Kidney (tissue), 14 donors: ENCODE measurements around the gene TTC39C. TPM values are rescaled to one million over a fixed set of nuclear protein-coding genes. Genes with fewer than 3 reads are reported as not detected.

Experiments used
- DNase-seq, 5 donors: peaks; one replicate each; pipeline ENCODE4 v3.0.0-alpha.2; 2013 to 2020
- FAIRE-seq: peaks from 2 replicates; lab custom pipeline; 2012; peaks lifted over from hg19 to GRCh38; lab: Jason Lieb, UNC
- H3K27ac ChIP-seq, 2 donors: one replicate each; pipeline ENCODE4 v1.7.0; 2013; ENCODE audit warnings: low read depth in 2 of 2, low read length in 2 of 2, inconsistent platforms in 1 of 2
- H3K27me3 ChIP-seq: one replicate; pipeline ENCODE4 v1.7.1; 2013; ENCODE audit warnings: low read length, inconsistent platforms; ENCODE audit not compliant: control insufficient read depth, insufficient read depth
- H3K36me3 ChIP-seq, 3 donors: one replicate each; pipeline versions ENCODE4 v1.7.0 to v1.7.1; 2013; ENCODE audit warnings: low read length in 3 of 3, control low read depth in 1 of 3, inconsistent platforms in 1 of 3; ENCODE audit not compliant: insufficient read depth in 3 of 3, control insufficient read depth in 2 of 3
- H3K4me1 ChIP-seq, 3 donors: one replicate each; pipeline versions ENCODE4 v1.7.0 to v1.7.1; 2013; ENCODE audit warnings: low read length in 3 of 3, inconsistent platforms in 1 of 3, low read depth in 1 of 3; ENCODE audit not compliant: control insufficient read depth in 2 of 3, insufficient read depth in 2 of 3
- H3K4me3 ChIP-seq, 3 donors: one replicate each; pipeline versions ENCODE4 v1.7.0 to v1.8.1; 2013; ENCODE audit warnings: low read length in 3 of 3, control low read depth in 1 of 3, inconsistent platforms in 1 of 3
- H3K9ac ChIP-seq, 3 donors: one replicate each; pipeline versions ENCODE4 v1.7.0 to v1.7.1; 2013; ENCODE audit warnings: low read length in 3 of 3, control low read depth in 1 of 3, inconsistent platforms in 1 of 3
- H3K9me3 ChIP-seq, 3 donors: one replicate each; pipeline versions ENCODE4 v1.7.0 to v1.7.1; 2013; ENCODE audit warnings: low read length in 3 of 3, control low read depth in 1 of 3, inconsistent platforms in 1 of 3; ENCODE audit not compliant: control insufficient read depth in 2 of 3, insufficient read depth in 1 of 3
- intact Hi-C: fragments of 100-400 bp; cut with DNase I; formaldehyde crosslinking; loops from one replicate; pipeline ENCODE4 v1.11.1; 2022
- polyA plus RNA-seq: library from polyadenylated mRNA; stranded (reverse); fragments of 350-450 nt; fragmentation: Illumina TruSeq; extraction: RNeasy Lipid Tissue Mini Kit (QIAGEN cat#74804); gene quantifications from one replicate; pipeline ENCODE4 v1.2.3, GENCODE V29; 2014; ENCODE audit warnings: low read depth, low replicate concordance; ENCODE audit not compliant: insufficient read depth
- total RNA-seq: library from RNA; stranded (reverse); fragmentation: NEBNext Ultra II Directional; extraction: Animal tissue kit (Norgen Biotek cat#: 25700); gene quantifications from one replicate; pipeline ENCODE4 v1.2.1, GENCODE V29; 2021
- TF ChIP-seq, protein P1 (sequence below): IDR thresholded peaks from 3 replicates; pipeline ENCODE4 v1.5.1; 2012; ENCODE audit warnings: mild to moderate bottlenecking, moderate library complexity, borderline replicate concordance; ENCODE audit not compliant: insufficient read depth; ENCODE audit errors: extremely low read depth
- donor health status: control.
- donor health status: control.
- donor health status: control.
- donor health status: control.
- donor health status: control.
- donor health status: DM: yes; HTN: yes; CAD: no.
- donor health status: Normal renal cell carcinoma (clear cell type).

TTC39C gene
- total and polyA plus RNA-seq, 2 donors from 2014 or later = 2.8 to 17.4 TPM

DNA sequence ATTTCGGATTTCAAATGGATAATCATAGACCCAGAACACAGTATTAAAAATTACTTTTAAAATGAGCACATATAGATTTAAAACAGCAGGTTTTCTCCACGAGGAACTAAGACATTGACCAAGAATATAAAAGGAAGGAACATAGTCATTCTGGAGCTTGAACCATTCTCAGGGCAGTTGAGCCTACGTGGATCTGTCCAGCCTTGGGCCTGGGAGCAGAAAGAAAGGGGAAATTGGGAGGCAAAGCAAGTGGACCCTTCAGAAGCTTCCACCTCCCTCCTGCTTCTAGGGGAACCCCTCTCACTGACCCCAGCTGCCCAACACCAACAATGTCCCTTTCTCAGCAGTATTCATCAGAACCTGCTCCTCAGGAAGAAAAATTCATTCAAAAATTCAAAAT is 31.4 kb upstream of the TTC39C start:
- no peak overlapping the region for H3K4me3 ChIP-seq
- no peak overlapping the region for H3K27ac ChIP-seq
- TF ChIP-seq, protein P1, sequence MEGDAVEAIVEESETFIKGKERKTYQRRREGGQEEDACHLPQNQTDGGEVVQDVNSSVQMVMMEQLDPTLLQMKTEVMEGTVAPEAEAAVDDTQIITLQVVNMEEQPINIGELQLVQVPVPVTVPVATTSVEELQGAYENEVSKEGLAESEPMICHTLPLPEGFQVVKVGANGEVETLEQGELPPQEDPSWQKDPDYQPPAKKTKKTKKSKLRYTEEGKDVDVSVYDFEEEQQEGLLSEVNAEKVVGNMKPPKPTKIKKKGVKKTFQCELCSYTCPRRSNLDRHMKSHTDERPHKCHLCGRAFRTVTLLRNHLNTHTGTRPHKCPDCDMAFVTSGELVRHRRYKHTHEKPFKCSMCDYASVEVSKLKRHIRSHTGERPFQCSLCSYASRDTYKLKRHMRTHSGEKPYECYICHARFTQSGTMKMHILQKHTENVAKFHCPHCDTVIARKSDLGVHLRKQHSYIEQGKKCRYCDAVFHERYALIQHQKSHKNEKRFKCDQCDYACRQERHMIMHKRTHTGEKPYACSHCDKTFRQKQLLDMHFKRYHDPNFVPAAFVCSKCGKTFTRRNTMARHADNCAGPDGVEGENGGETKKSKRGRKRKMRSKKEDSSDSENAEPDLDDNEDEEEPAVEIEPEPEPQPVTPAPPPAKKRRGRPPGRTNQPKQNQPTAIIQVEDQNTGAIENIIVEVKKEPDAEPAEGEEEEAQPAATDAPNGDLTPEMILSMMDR = no peak
- no peak overlapping the region for H3K9ac ChIP-seq
- FAIRE-seq (no peak), DNase-seq (no peak)
- H3K9me3 ChIP-seq = no peaks in the 10 kb centered on the region
- no peaks in the 10 kb centered on the region for H3K36me3 ChIP-seq
- no peaks in the 10 kb centered on the region for H3K27me3 ChIP-seq
- H3K4me1 ChIP-seq = peaks cover 0 to 3% (median 0%) of the 10 kb centered on the region in 3 donors
- intact Hi-C loops = no loop called here

DNA sequence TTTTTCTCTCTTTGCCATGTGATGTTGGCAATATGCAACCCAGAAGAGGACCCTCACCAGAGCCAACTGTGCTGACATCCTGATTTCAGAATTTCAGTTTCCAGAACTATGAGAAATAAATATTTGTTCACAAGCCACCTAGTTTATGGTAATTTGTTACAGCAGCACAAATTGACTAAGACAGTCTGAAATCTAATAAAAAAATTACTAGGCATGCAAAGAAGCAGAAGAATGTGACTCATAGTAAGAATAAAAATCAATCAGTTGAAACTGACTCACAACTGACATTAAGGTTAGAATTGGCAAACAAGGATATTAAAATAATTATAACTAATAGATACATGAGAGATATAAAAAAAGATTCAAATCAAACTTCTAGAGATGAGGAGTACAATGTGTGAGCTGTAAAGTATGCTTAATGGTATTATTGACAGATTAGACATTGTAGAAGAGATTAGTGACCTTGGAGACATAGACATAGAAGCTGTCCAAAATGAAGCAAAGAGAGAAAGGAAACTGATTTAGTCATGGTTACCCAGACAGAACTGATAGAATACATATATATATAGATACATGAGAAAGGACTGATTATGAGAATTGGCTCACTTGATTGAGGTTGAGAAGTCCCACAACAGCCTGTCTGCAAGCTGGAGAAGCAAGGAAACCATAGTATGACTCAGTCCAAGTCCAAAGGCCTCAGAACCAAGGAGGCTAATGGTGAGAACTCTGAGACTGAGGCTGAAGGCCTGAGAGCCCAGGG is 27.8 kb upstream of the TTC39C start:
- TF ChIP-seq, protein P1 = no peak
- intact Hi-C loops = no loop called here
- DNase-seq (no peak), FAIRE-seq (no peak)
- Histone ChIP-seq H3K27me3 (no peaks in the 10 kb centered on the region), H3K36me3 (no peaks in the 10 kb centered on the region), H3K4me3 (no peak overlapping the region), H3K9me3 (no peaks in the 10 kb centered on the region), H3K4me1 (peaks cover 0 to 3% (median 0%) of the 10 kb centered on the region in 3 donors), H3K9ac (no peak overlapping the region), H3K27ac (no peak overlapping the region)

DNA sequence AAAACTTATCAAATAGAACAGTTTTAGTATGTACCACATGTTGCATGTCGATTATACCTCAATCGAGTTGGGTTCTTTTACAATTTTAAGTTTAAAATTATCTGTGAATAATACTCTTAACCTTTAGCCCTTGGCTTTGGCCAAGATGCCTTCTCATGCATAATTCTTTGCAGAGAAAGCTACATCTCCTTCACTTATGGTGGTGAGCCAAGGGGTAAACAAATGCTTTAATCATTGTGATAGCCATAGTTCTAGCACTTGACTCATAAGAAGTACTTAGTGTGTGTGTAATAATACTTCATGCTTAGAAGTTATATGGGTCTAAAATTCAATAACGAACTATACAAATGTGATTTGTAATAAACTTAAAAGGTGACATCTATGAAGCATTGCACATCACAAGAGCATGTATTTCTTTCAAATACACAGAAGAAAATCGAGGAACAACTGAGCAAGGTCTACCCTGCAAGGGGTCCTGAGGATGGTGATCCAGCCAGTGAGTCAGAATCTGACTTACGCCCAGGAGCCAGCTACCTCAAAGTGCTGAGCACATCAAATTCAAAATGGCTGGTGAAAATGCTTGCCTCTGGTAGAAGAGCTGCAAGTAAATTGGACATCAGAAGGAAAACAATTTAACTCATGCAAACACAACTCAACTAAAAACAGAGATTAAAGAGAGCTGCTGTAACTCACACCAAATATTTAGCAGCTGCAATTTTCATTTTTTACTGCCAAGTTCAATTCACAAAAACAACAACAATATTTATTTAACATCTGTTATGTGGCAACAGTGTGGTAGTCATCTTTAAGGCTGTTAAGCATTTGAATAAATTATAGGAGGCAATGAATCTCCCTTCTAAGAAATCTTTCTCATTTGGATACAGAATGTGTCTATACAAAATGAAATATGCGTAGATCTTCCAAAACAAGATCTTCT is 23.8 kb upstream of the TTC39C start:
- Histone ChIP-seq H3K9me3 (no peaks in the 10 kb centered on the region), H3K4me1 (no peaks in the 10 kb centered on the region), H3K4me3 (no peak overlapping the region), H3K36me3 (no peaks in the 10 kb centered on the region), H3K27me3 (no peaks in the 10 kb centered on the region), H3K27ac (no peak overlapping the region), H3K9ac (no peak overlapping the region)
- FAIRE-seq = no peak
- intact Hi-C loops = no loop called here
- DNase-seq = no peak
- TF ChIP-seq, protein P1 = no peak
